HG03045 (cell line): ENCODE data around the gene TCF20.

Experiments used
- ATAC-seq: cut with Tn5 transposase; IDR thresholded peaks from one replicate; pipeline ENCODE4 v1.9.1; 2021; ENCODE audit warnings: mild to moderate bottlenecking, moderate library complexity; ENCODE audit not compliant: unreplicated experiment

TCF20 gene

GRCh38 chr22:42261296-42261695 lies 9.2 kb downstream of the TCF20 start:
- ATAC-seq: no peak

- ATAC-seq: no peak
Observed at GRCh38 chr22:42258126-42258525, 12.3 kb downstream of the TCF20 start.

GRCh38 chr22:42257386-42257785 lies 13.1 kb downstream of the TCF20 start:
- no peak for ATAC-seq

GRCh38 chr22:42256930-42257329 lies 13.5 kb downstream of the TCF20 start:
- ATAC-seq: no peak

- ATAC-seq: no peak
Observed at GRCh38 chr22:42256220-42256619, 14.2 kb downstream of the TCF20 start.

- ATAC-seq: no peak
Observed at GRCh38 chr22:42249831-42250230, 20.6 kb downstream of the TCF20 start.

GRCh38 chr22:42248995-42249394 lies 21.5 kb downstream of the TCF20 start:
- no peak for ATAC-seq

- no peak for ATAC-seq
Observed at GRCh38 chr22:42247596-42247995, 22.9 kb downstream of the TCF20 start.

GRCh38 chr22:42243802-42244060 lies 26.7 kb downstream of the TCF20 start:
- ATAC-seq: no peak

- no peak for ATAC-seq
Observed at GRCh38 chr22:42236848-42237247, 33.6 kb downstream of the TCF20 start.

- no peak for ATAC-seq
Observed at GRCh38 chr22:42236268-42236667, 34.2 kb downstream of the TCF20 start.

GRCh38 chr22:42233879-42234278 lies 36.6 kb downstream of the TCF20 start:
- no peak for ATAC-seq

- ATAC-seq: no peak
Observed at GRCh38 chr22:42231929-42232328, 38.5 kb downstream of the TCF20 start.

GRCh38 chr22:42229455-42230149 lies 40.9 kb downstream of the TCF20 start:
- no peak for ATAC-seq

- no peak for ATAC-seq
Observed at GRCh38 chr22:42228483-42228882, 42.0 kb downstream of the TCF20 start.

- no peak for ATAC-seq
Observed at GRCh38 chr22:42227435-42227834, 43.0 kb downstream of the TCF20 start.

GRCh38 chr22:42225841-42226240 lies 44.6 kb downstream of the TCF20 start:
- no peak for ATAC-seq

GRCh38 chr22:42222140-42222539 lies 48.3 kb downstream of the TCF20 start:
- ATAC-seq: no peak
